ENCODE data around the gene MCCC2.
"Not testable (repeated sequence)": the region's sequence is repeated elsewhere in the genome, so short reads cannot be mapped to it uniquely, and the experiment has no call there.

- TF ChIP-seq, protein P1, sequence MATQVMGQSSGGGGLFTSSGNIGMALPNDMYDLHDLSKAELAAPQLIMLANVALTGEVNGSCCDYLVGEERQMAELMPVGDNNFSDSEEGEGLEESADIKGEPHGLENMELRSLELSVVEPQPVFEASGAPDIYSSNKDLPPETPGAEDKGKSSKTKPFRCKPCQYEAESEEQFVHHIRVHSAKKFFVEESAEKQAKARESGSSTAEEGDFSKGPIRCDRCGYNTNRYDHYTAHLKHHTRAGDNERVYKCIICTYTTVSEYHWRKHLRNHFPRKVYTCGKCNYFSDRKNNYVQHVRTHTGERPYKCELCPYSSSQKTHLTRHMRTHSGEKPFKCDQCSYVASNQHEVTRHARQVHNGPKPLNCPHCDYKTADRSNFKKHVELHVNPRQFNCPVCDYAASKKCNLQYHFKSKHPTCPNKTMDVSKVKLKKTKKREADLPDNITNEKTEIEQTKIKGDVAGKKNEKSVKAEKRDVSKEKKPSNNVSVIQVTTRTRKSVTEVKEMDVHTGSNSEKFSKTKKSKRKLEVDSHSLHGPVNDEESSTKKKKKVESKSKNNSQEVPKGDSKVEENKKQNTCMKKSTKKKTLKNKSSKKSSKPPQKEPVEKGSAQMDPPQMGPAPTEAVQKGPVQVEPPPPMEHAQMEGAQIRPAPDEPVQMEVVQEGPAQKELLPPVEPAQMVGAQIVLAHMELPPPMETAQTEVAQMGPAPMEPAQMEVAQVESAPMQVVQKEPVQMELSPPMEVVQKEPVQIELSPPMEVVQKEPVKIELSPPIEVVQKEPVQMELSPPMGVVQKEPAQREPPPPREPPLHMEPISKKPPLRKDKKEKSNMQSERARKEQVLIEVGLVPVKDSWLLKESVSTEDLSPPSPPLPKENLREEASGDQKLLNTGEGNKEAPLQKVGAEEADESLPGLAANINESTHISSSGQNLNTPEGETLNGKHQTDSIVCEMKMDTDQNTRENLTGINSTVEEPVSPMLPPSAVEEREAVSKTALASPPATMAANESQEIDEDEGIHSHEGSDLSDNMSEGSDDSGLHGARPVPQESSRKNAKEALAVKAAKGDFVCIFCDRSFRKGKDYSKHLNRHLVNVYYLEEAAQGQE (IDR thresholded peaks at IDR 0.05), result not testable (repeated sequence)
- not testable (repeated sequence) for TF ChIP-seq RAD21 (IDR thresholded peaks at IDR 0.05); CTCF (IDR thresholded peaks at IDR 0.05; ENCODE audit: low read depth, low read length, missing input control); EGR1 (IDR thresholded peaks at IDR 0.05; ENCODE audit: low read depth in 2 of 2); ZBTB33 (IDR thresholded peaks at IDR 0.05)
Measured at GRCh38 chr5:71650940-71651339, 63.8 kb downstream of the MCCC2 start.
